GM12864 (cell line): ENCODE measurements around the gene CABCOCO1.
A peak's percentile ranks its signal among the peaks of the same experiment; 100 is the strongest.

Experiments used
- DNase-seq: peaks from one replicate; pipeline ENCODE4 v3.0.0-alpha.2; 2011; ENCODE audit warnings: low read depth
- H3K4me3 ChIP-seq: 2 replicates; pipeline ENCODE4 v1.5.1; 2011; ENCODE audit warnings: mild to moderate bottlenecking, low read depth, low read length, control low read depth
- TF ChIP-seq, protein P1 (sequence below): IDR thresholded peaks from 2 replicates; pipeline ENCODE4 v1.5.1; 2011; ENCODE audit warnings: low read depth, mild to moderate bottlenecking, moderate library complexity, low read length, control low read depth, inconsistent platforms; ENCODE audit errors: missing control alignments

CABCOCO1 gene

GRCh38 chr10:61784354-61785133 is 121.8 kb downstream of the CABCOCO1 start:
- TF ChIP-seq, protein P1, sequence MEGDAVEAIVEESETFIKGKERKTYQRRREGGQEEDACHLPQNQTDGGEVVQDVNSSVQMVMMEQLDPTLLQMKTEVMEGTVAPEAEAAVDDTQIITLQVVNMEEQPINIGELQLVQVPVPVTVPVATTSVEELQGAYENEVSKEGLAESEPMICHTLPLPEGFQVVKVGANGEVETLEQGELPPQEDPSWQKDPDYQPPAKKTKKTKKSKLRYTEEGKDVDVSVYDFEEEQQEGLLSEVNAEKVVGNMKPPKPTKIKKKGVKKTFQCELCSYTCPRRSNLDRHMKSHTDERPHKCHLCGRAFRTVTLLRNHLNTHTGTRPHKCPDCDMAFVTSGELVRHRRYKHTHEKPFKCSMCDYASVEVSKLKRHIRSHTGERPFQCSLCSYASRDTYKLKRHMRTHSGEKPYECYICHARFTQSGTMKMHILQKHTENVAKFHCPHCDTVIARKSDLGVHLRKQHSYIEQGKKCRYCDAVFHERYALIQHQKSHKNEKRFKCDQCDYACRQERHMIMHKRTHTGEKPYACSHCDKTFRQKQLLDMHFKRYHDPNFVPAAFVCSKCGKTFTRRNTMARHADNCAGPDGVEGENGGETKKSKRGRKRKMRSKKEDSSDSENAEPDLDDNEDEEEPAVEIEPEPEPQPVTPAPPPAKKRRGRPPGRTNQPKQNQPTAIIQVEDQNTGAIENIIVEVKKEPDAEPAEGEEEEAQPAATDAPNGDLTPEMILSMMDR, result no peak
- DNase-seq, result no peak
- no peak overlapping the region for H3K4me3 ChIP-seq

GRCh38 chr10:61785473-61786105 is 122.9 kb downstream of the CABCOCO1 start:
- no peak for DNase-seq
- TF ChIP-seq, protein P1, result no peak
- no peak overlapping the region for H3K4me3 ChIP-seq

DNA sequence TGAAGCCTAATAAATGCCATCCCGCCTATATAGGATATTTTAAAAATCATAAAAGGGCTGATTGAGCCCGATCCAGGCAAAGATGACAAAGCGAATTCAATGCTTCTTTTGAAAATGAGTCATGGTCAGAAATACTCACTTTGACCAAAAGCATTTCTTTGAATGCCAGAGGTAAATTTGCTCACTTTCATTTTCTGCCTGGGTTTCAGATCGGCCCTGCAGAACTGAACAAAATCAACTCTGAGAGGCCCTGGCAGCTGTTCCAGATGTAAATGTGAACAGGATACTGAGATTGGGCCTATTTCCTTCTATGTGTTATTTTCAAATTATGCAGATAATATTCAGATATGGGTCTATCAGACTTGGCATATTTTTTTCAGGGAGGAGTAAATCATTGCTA is 124.0 kb downstream of the CABCOCO1 start:
- H3K4me3 ChIP-seq, result no peak overlapping the region
- peak; percentile 46 for DNase-seq
- TF ChIP-seq, protein P1, result no peak

DNA sequence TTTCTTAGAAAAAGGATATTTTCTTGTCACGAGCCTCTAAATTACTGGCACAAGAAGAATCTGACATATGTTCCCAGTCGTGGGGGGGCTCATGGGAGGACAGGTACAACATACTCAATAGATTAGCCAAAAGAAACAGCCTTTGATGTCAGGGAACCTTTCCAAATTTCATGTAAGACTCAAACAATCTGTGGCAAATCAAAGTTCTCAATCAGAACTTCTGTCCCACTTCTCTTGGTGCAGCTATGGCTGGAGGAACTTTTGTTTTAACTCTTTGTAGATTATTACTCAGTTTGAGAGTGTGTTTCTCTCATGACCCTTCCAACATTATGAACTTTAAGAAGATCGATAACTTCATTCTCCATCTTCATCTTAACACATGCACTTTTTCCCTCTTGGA is 124.4 kb downstream of the CABCOCO1 start:
- no peak overlapping the region for H3K4me3 ChIP-seq
- TF ChIP-seq, protein P1, result no peak
- DNase-seq, result no peak

- no peak for DNase-seq
- H3K4me3 ChIP-seq, result no peak overlapping the region
- TF ChIP-seq, protein P1, result no peak
Observed at GRCh38 chr10:61789031-61789430, 126.3 kb downstream of the CABCOCO1 start.

GRCh38 chr10:61791216-61791615 is 128.5 kb downstream of the CABCOCO1 start:
- H3K4me3 ChIP-seq, result no peak overlapping the region
- TF ChIP-seq, protein P1, result no peak
- DNase-seq, result no peak
